Measurements from ENCODE around the gene ITGA11. TPM values are rescaled to one million over a fixed set of nuclear protein-coding genes. Genes with fewer than 3 reads are reported as not detected.
A peak's percentile ranks its signal among the peaks of the same experiment; 100 is the strongest.

Gene ITGA11
- total and polyA plus RNA-seq, 2 donors from 2014 or later, result 3.4 to 11.1 TPM

GRCh38 chr15:68321229-68321628 lies 110.7 kb downstream of the ITGA11 start:
- FAIRE-seq (no peak), DNase-seq (peak in 1 of 5 donors; percentile 43)
- intact Hi-C loops (cut with DNase I), result no loop called here
- Histone ChIP-seq H3K9ac (ENCODE audit: low read length in 3 of 3) (no peak overlapping the region), H3K36me3 (ENCODE audit: control insufficient read depth in 2 of 3, insufficient read depth in 3 of 3, low read length in 3 of 3) (no peaks in the 10 kb centered on the region), H3K4me3 (ENCODE audit: low read length in 3 of 3) (no peak overlapping the region), H3K4me1 (ENCODE audit: control insufficient read depth in 2 of 3, insufficient read depth in 2 of 3, low read depth in 1 of 3, low read length in 3 of 3) (no peaks in the 10 kb centered on the region), H3K27ac (ENCODE audit: low read depth in 2 of 2, low read length in 2 of 2) (no peak overlapping the region), H3K27me3 (ENCODE audit: control insufficient read depth, insufficient read depth, low read length) (no peaks in the 10 kb centered on the region), H3K9me3 (ENCODE audit: control insufficient read depth in 2 of 3, insufficient read depth in 1 of 3, low read length in 3 of 3) (no peaks in the 10 kb centered on the region)
- no peak for TF ChIP-seq CTCF (IDR thresholded peaks at IDR 0.05; ENCODE audit: borderline replicate concordance, extremely low read depth, insufficient read depth)

GRCh38 chr15:68319997-68320396 lies 112.0 kb downstream of the ITGA11 start:
- no peaks in the 10 kb centered on the region for H3K36me3 ChIP-seq (ENCODE audit: control insufficient read depth in 2 of 3, insufficient read depth in 3 of 3, low read length in 3 of 3)
- no peak for TF ChIP-seq CTCF (IDR thresholded peaks at IDR 0.05; ENCODE audit: borderline replicate concordance, extremely low read depth, insufficient read depth)
- no peak for FAIRE-seq
- peak in 1 of 5 donors; percentile 41 for DNase-seq
- intact Hi-C loops (cut with DNase I), result no loop called here
- no peaks in the 10 kb centered on the region for H3K4me1 ChIP-seq (ENCODE audit: control insufficient read depth in 2 of 3, insufficient read depth in 2 of 3, low read depth in 1 of 3, low read length in 3 of 3)
- H3K4me3 ChIP-seq (ENCODE audit: low read length in 3 of 3), result no peak overlapping the region
- no peaks in the 10 kb centered on the region for H3K27me3 ChIP-seq (ENCODE audit: control insufficient read depth, insufficient read depth, low read length)
- no peak overlapping the region for H3K27ac ChIP-seq (ENCODE audit: low read depth in 2 of 2, low read length in 2 of 2)
- no peaks in the 10 kb centered on the region for H3K9me3 ChIP-seq (ENCODE audit: control insufficient read depth in 2 of 3, insufficient read depth in 1 of 3, low read length in 3 of 3)
- H3K9ac ChIP-seq (ENCODE audit: low read length in 3 of 3), result no peak overlapping the region

GRCh38 chr15:68318931-68319909 lies 112.7 kb downstream of the ITGA11 start:
- Histone ChIP-seq H3K27ac (ENCODE audit: low read depth in 2 of 2, low read length in 2 of 2) (no peak overlapping the region), H3K4me3 (ENCODE audit: low read length in 3 of 3) (no peak overlapping the region), H3K4me1 (ENCODE audit: control insufficient read depth in 2 of 3, insufficient read depth in 2 of 3, low read depth in 1 of 3, low read length in 3 of 3) (no peaks in the 10 kb centered on the region), H3K27me3 (ENCODE audit: control insufficient read depth, insufficient read depth, low read length) (no peaks in the 10 kb centered on the region), H3K9ac (ENCODE audit: low read length in 3 of 3) (no peak overlapping the region), H3K9me3 (ENCODE audit: control insufficient read depth in 2 of 3, insufficient read depth in 1 of 3, low read length in 3 of 3) (no peaks in the 10 kb centered on the region), H3K36me3 (ENCODE audit: control insufficient read depth in 2 of 3, insufficient read depth in 3 of 3, low read length in 3 of 3) (no peaks in the 10 kb centered on the region)
- intact Hi-C loops (cut with DNase I), result no loop called here
- peak in 1 of 5 donors; percentile 37 for DNase-seq
- TF ChIP-seq CTCF (IDR thresholded peaks at IDR 0.05; ENCODE audit: borderline replicate concordance, extremely low read depth, insufficient read depth), result no peak
- no peak for FAIRE-seq

Data from kidney (tissue), 14 donors.